Measurements from ENCODE around the gene APIP.

DNA sequence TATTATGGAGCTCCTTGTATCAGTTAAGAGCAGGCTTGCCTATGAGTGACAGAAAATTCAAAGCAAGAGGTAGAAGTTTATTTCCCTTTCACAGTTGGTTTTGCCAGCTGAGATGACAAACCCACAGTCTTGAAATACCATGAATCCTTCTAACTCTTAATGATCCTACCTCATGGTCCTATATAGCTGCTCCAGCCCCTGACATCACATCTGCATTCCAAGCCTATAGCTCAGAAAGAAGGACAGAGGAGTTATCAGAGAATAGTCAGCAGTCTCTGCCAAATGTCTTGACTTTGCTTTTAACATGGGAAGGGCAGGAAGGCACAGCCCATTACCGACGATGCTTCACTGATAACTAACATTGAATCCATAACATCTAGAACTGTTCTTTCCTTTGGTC lies 76.2 kb downstream of the APIP start:
- TF ChIP-seq CTCF (IDR thresholded peaks at IDR 0.05) = no peak
- TF ChIP-seq POLR2A (IDR thresholded peaks at IDR 0.05) = no peak

All from lower leg skin (tissue), 3 donors.